A673 (cell line): ENCODE results near the gene PLEKHA3. TPM values are rescaled to one million over a fixed set of nuclear protein-coding genes. Genes with fewer than 3 reads are reported as not detected.

Source experiments
- BruUV-seq: library from RNA; stranded (reverse); fragments of 400-500 nt; replicated peaks from 2 replicates; lab custom pipeline; 2021; lab: Mats Ljungman, UMichigan
- CTCF ChIA-PET: fragments of 300-600 bp; sonication (Branson Sonifier 250); formaldehyde crosslinking; loops from one replicate; lab custom pipeline; 2022; ENCODE audit warnings: antibody characterized with exemption; lab: Charles Lee
- POLR2A ChIA-PET: fragments of 300-600 bp; sonication (Branson Sonifier 250); formaldehyde crosslinking; loops from one replicate; lab custom pipeline; 2022; ENCODE audit warnings: antibody characterized with exemption; ENCODE audit not compliant: low non-redundant PET; lab: Charles Lee
- DNase-seq: peaks from one replicate; pipeline ENCODE4 v3.0.0-alpha.2; 2015; ENCODE audit warnings: low spot score
- H3K27ac ChIP-seq: fragments of 200-600 bp; sonication (generic); 2 replicates; pipeline ENCODE4 v1.5.1; 2016; ENCODE audit warnings: mixed run types, low read depth, mild to moderate bottlenecking, mixed read lengths, antibody characterized with exemption, low read length; ENCODE audit not compliant: poor library complexity, severe bottlenecking
- H3K27me3 ChIP-seq: fragments of 200-600 bp; sonication (generic); replicated peaks from 2 replicates; pipeline ENCODE4 v1.6.1; 2017; ENCODE audit warnings: mixed run types, low read depth, mild to moderate bottlenecking, mixed read lengths, antibody characterized with exemption, low read length; ENCODE audit not compliant: insufficient read depth, poor library complexity
- H3K36me3 ChIP-seq: fragments of 200-600 bp; sonication (generic); 2 replicates; pipeline ENCODE4 v1.6.1; 2016; ENCODE audit warnings: mixed run types, mild to moderate bottlenecking, mixed read lengths, antibody characterized with exemption, low read length; ENCODE audit not compliant: insufficient read depth, poor library complexity, severe bottlenecking
- H3K4me1 ChIP-seq: fragments of 200-600 bp; sonication (generic); 2 replicates; pipeline ENCODE4 v1.6.1; 2017; ENCODE audit warnings: mixed run types, mild to moderate bottlenecking, mixed read lengths, antibody characterized with exemption, low read length; ENCODE audit not compliant: insufficient read depth, poor library complexity, severe bottlenecking
- H3K4me3 ChIP-seq: fragments of 200-600 bp; sonication (generic); 2 replicates; pipeline ENCODE4 v1.5.1; 2016; ENCODE audit warnings: low read depth, mixed run types, mild to moderate bottlenecking, mixed read lengths, low read length; ENCODE audit not compliant: poor library complexity, severe bottlenecking
- H3K9me3 ChIP-seq: fragments of 200-600 bp; sonication (generic); 2 replicates; pipeline ENCODE4 v1.6.1; 2016; ENCODE audit warnings: mixed run types, low read depth, mild to moderate bottlenecking, mixed read lengths, antibody characterized with exemption, low read length; ENCODE audit not compliant: poor library complexity, severe bottlenecking
- CTCF ChIP-seq: fragments of 300-800, 200-600 bp; sonication (generic); conservative IDR thresholded peaks from 2 replicates; pipeline ENCODE4 v1.5.1; 2017; ENCODE audit warnings: low read depth, mild to moderate bottlenecking, antibody characterized with exemption, low read length, moderate library complexity, mixed read lengths
- EZH2 ChIP-seq: fragments of 200-600 bp; sonication (generic); IDR thresholded peaks from 2 replicates; pipeline ENCODE4 v1.6.1; 2017; ENCODE audit warnings: borderline replicate concordance, low read depth, mild to moderate bottlenecking, mixed read lengths, antibody characterized with exemption, low read length; ENCODE audit not compliant: poor library complexity, severe bottlenecking
- intact Hi-C: fragments of 100-400 bp; cut with micrococcal nuclease; formaldehyde crosslinking; loops from one replicate; pipeline ENCODE4 v1.10.0; 2022; ENCODE audit not compliant: unreplicated experiment
- total RNA-seq: library from RNA; stranded (reverse); gene quantifications from 2 replicates; pipeline ENCODE4 v1.2.3, GENCODE V29; 2021

PLEKHA3 gene
- total RNA-seq, 1 experiment from 2014 or later = 27.0 TPM

GRCh38 chr2:178473373-178473772 is 6.9 kb upstream of the PLEKHA3 start:
- Histone ChIP-seq H3K27me3 (no peaks in the 10 kb centered on the region), H3K4me1 (peaks cover 8% of the 10 kb centered on the region), H3K27ac (no peak overlapping the region), H3K36me3 (no peaks in the 10 kb centered on the region), H3K4me3 (no peak overlapping the region), H3K9me3 (no peaks in the 10 kb centered on the region)
- ChIA-PET CTCF (no interaction called here), POLR2A (no interaction called here)
- no peak for DNase-seq
- no TSS peak for BruUV-seq
- TF ChIP-seq EZH2 (no peak), CTCF (no peak)
- intact Hi-C loops = no loop called here

DNA sequence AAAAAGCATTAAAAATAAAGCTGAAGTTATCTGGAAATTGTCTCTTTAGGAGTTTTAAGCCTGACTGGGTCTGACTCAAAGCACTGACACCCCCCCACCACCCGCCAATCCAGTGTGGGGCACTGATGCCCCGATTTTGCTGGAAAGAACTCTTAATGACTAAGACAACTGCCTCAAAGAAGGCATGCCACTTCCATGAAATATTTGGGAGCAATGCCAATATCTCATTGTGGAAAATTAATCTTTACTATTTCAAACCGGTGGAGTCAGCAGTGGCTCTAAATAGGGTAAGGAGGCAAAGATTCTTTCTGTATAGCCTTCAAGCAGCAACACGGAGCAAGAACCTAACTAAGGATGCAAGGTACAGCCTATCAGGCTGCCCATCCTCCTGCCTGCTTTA is 6.3 kb upstream of the PLEKHA3 start:
- CTCF ChIA-PET = no interaction called here
- TF ChIP-seq EZH2 = no peak
- no peak for TF ChIP-seq CTCF
- Histone ChIP-seq H3K27me3 (no peaks in the 10 kb centered on the region), H3K4me3 (no peak overlapping the region), H3K27ac (no peak overlapping the region), H3K36me3 (no peaks in the 10 kb centered on the region), H3K9me3 (no peaks in the 10 kb centered on the region), H3K4me1 (peaks cover 8% of the 10 kb centered on the region)
- DNase-seq = no peak
- BruUV-seq = no TSS peak
- POLR2A ChIA-PET = no interaction called here
- intact Hi-C loops = no loop called here

- intact Hi-C loops = no loop called here
- ChIA-PET CTCF (no interaction called here), POLR2A (no interaction called here)
- no peaks in the 10 kb centered on the region for H3K27me3 ChIP-seq
- no peaks in the 10 kb centered on the region for H3K9me3 ChIP-seq
- peaks cover 10% of the 10 kb centered on the region for H3K4me1 ChIP-seq
- BruUV-seq = no TSS peak
- TF ChIP-seq CTCF = no peak
- TF ChIP-seq EZH2 = no peak
- no peak overlapping the region for H3K4me3 ChIP-seq
- DNase-seq = no peak
- no peak overlapping the region for H3K27ac ChIP-seq
- no peaks in the 10 kb centered on the region for H3K36me3 ChIP-seq
Observed at GRCh38 chr2:178474560-178474959, 5.7 kb upstream of the PLEKHA3 start.
